H9 (cell line): ENCODE results near the gene NHSL2. TPM values are rescaled to one million over a fixed set of nuclear protein-coding genes. Genes with fewer than 3 reads are reported as not detected.
A peak's percentile ranks its signal among the peaks of the same experiment; 100 is the strongest.

ENCODE experiments used
- DNase-seq: peaks from one replicate; pipeline ENCODE4 v3.0.0-alpha.2; 2017
- H2AFZ ChIP-seq: one replicate; pipeline ENCODE4 v1.6.1; 2013; ENCODE audit warnings: mild to moderate bottlenecking, low read length, control low read depth, moderate library complexity
- H2AK5ac ChIP-seq: 2 replicates; pipeline ENCODE4 v1.6.1; 2013; ENCODE audit warnings: low read length, control low read depth, mixed read lengths; ENCODE audit not compliant: insufficient read length
- H2BK120ac ChIP-seq: one replicate; pipeline ENCODE4 v1.6.1; 2013; ENCODE audit warnings: low read depth, mild to moderate bottlenecking, low read length, control low read depth, inconsistent platforms; ENCODE audit not compliant: poor library complexity, severe bottlenecking
- H2BK12ac ChIP-seq: 2 replicates; pipeline ENCODE4 v1.6.1; 2013; ENCODE audit warnings: low read length, control low read depth, mixed read lengths, low read depth; ENCODE audit not compliant: insufficient read length
- H2BK15ac ChIP-seq: 2 replicates; pipeline ENCODE4 v1.6.1; 2013; ENCODE audit warnings: low read depth, low read length, control low read depth
- H2BK20ac ChIP-seq: one replicate; pipeline ENCODE4 v1.6.1; 2013; ENCODE audit warnings: low read depth, mild to moderate bottlenecking, low read length, control low read depth, inconsistent platforms; ENCODE audit not compliant: poor library complexity, severe bottlenecking
- H2BK5ac ChIP-seq: 2 replicates; pipeline ENCODE4 v1.6.1; 2013; ENCODE audit warnings: low read length, control low read depth, mixed read lengths; ENCODE audit not compliant: insufficient read length
- H3K14ac ChIP-seq: 2 replicates; pipeline ENCODE4 v1.6.1; 2013; ENCODE audit warnings: low read length, control low read depth; ENCODE audit not compliant: insufficient read depth
- H3K18ac ChIP-seq: 2 replicates; pipeline ENCODE4 v1.6.1; 2013; ENCODE audit warnings: low read depth, mild to moderate bottlenecking, mixed read lengths, low read length, control low read depth; ENCODE audit not compliant: insufficient read length
- H3K23ac ChIP-seq: 2 replicates; pipeline ENCODE4 v1.6.1; 2013; ENCODE audit warnings: low read length, control low read depth, mixed read lengths, low read depth; ENCODE audit not compliant: insufficient read length
- H3K23me2 ChIP-seq: 2 replicates; pipeline ENCODE4 v1.6.1; 2013; ENCODE audit warnings: low read depth, mild to moderate bottlenecking, mixed read lengths, low read length, control low read depth; ENCODE audit not compliant: insufficient read length, poor library complexity, severe bottlenecking
- H3K27ac ChIP-seq: 2 replicates; pipeline ENCODE4 v1.5.1; 2013; ENCODE audit warnings: low read length, control low read depth, mixed read lengths, low read depth; ENCODE audit not compliant: insufficient read length
- H3K27me3 ChIP-seq: 2 replicates; pipeline ENCODE4 v1.6.1; 2013; ENCODE audit warnings: low read length, control low read depth, inconsistent platforms; ENCODE audit not compliant: insufficient read depth
- H3K4ac ChIP-seq: 2 replicates; pipeline ENCODE4 v1.6.1; 2013; ENCODE audit warnings: low read depth, mild to moderate bottlenecking, control low read depth, inconsistent platforms, low read length, moderate library complexity
- H3K4me1 ChIP-seq: 2 replicates; pipeline ENCODE4 v1.6.1; 2013; ENCODE audit warnings: low read length, control low read depth, inconsistent platforms; ENCODE audit not compliant: insufficient read depth
- H3K4me2 ChIP-seq: 2 replicates; pipeline ENCODE4 v1.6.1; 2013; ENCODE audit warnings: low read length, control low read depth, mixed read lengths; ENCODE audit not compliant: insufficient read length, insufficient read depth
- H3K56ac ChIP-seq: 2 replicates; pipeline ENCODE4 v1.6.1; 2013; ENCODE audit warnings: low read depth, mild to moderate bottlenecking, mixed read lengths, low read length, control low read depth; ENCODE audit not compliant: insufficient read length
- H3K79me1 ChIP-seq: 2 replicates; pipeline ENCODE4 v1.6.1; 2013; ENCODE audit warnings: low read depth, mild to moderate bottlenecking, moderate library complexity, low read length, control low read depth, inconsistent platforms; ENCODE audit not compliant: insufficient read depth, poor library complexity, severe bottlenecking
- H3K79me2 ChIP-seq: 2 replicates; pipeline ENCODE4 v1.6.1; 2013; ENCODE audit warnings: low read length, control low read depth, inconsistent platforms; ENCODE audit not compliant: insufficient read depth
- H3K9ac ChIP-seq: 2 replicates; pipeline ENCODE4 v1.6.1; 2013; ENCODE audit warnings: low read length, control low read depth, mixed read lengths; ENCODE audit not compliant: insufficient read length; ENCODE audit errors: extremely low read depth
- H3K9me3 ChIP-seq: one replicate; pipeline ENCODE4 v1.6.1; 2013; ENCODE audit warnings: low read depth, low read length, inconsistent platforms; ENCODE audit not compliant: control insufficient read depth
- H3T11ph ChIP-seq: one replicate; pipeline ENCODE4 v1.6.1; 2013; ENCODE audit warnings: mild to moderate bottlenecking, low read length, control low read depth, inconsistent platforms
- H4K20me1 ChIP-seq: one replicate; pipeline ENCODE4 v1.6.1; 2013; ENCODE audit not compliant: control insufficient read depth, insufficient read length, insufficient read depth
- H4K5ac ChIP-seq: 2 replicates; pipeline ENCODE4 v1.6.1; 2013; ENCODE audit warnings: low read depth, mild to moderate bottlenecking, mixed read lengths, low read length, control low read depth; ENCODE audit not compliant: insufficient read length
- H4K8ac ChIP-seq: replicated peaks from 2 replicates; pipeline ENCODE4 v1.6.1; 2013; ENCODE audit warnings: low read length, control low read depth, mixed read lengths, low read depth; ENCODE audit not compliant: insufficient read length
- H4K91ac ChIP-seq: 2 replicates; pipeline ENCODE4 v1.6.1; 2013; ENCODE audit warnings: low read depth, mild to moderate bottlenecking, moderate library complexity, mixed read lengths, low read length, control low read depth; ENCODE audit not compliant: insufficient read length
- H3K27ac Mint-ChIP-seq, 3 experiments: 2 replicates in 2 of 3; 3 replicates in 1 of 3; pipeline ENCODE4 v1.8.0; 2020 to 2021; ENCODE audit warnings: mixed read lengths in 3 of 3, mild to moderate bottlenecking in 1 of 3, moderate library complexity in 1 of 3
- H3K27me3 Mint-ChIP-seq: 2 replicates; pipeline ENCODE4 v1.8.0; 2021; ENCODE audit warnings: low read depth, mild to moderate bottlenecking, moderate library complexity, mixed read lengths
- H3K36me3 Mint-ChIP-seq, 3 experiments: 2 replicates in 2 of 3; 3 replicates in 1 of 3; pipeline ENCODE4 v1.8.0; 2020 to 2021; ENCODE audit warnings: low read depth in 3 of 3, mixed read lengths in 3 of 3; ENCODE audit not compliant: insufficient read depth in 1 of 3
- H3K4me1 Mint-ChIP-seq, 2 experiments: 2 replicates each; pipeline ENCODE4 v1.8.0; 2020; ENCODE audit warnings: mixed read lengths in 2 of 2
- H3K4me3 Mint-ChIP-seq, 2 experiments: 2 replicates in 1 of 2; 3 replicates in 1 of 2; pipeline ENCODE4 v1.8.0; 2020 to 2021; ENCODE audit warnings: mild to moderate bottlenecking in 2 of 2, mixed read lengths in 2 of 2, moderate library complexity in 1 of 2
- H3K9me3 Mint-ChIP-seq, 2 experiments: 2 replicates in 1 of 2; 3 replicates in 1 of 2; pipeline ENCODE4 v1.8.0; 2020; ENCODE audit warnings: mild to moderate bottlenecking in 2 of 2, mixed read lengths in 2 of 2, moderate library complexity in 1 of 2
- WGBS: extraction: QIAGEN DNeasy Blood & Tissue Kit; methylation state at CpG from one replicate; pipeline ENCODE4 v1.1.7; 2013; ENCODE audit warnings: missing lambda C conversion rate, low lambda C conversion rate, mixed read lengths; ENCODE audit not compliant: insufficient read length; ENCODE audit errors: extremely low coverage; 5-methylcytosine and 5-hydroxymethylcytosine counted together
- total RNA-seq: library from RNA; stranded (reverse); gene quantifications from 2 replicates; pipeline ENCODE4 v1.2.1, GENCODE V29; 2021
- TF ChIP-seq, protein P1 (sequence below): fragments of 200-600 bp; sonication (generic); conservative IDR thresholded peaks from 3 replicates; pipeline ENCODE4 v1.8.0; 2021; ENCODE audit warnings: antibody characterized with exemption, mild to moderate bottlenecking

The NHSL2 gene
- total RNA-seq, 1 experiment from 2014 or later = 6.4 TPM

DNA sequence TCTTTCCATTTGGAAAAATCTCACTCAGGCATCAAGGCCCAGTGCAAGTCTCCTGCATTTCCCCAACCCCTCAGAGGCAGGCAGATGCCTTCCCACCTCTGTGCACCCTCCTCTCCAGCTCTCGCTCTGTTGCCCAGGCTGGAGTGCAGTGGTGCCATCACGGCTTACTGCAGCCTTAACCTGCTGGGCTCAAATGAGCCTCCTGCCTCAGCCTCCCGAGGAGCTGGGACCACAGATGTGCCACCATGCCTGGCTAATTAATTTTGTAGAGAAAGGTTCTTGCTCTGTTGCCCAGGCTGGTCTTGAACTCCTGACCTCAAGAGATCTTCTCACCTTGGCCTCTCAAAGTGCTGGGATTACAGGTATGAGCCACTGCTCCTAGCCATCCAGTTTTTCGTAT, 95.8 kb downstream of the NHSL2 start:
- WGBS = no CpG with 5 or more reads among the region's 4 CpGs
- Mint-ChIP-seq H3K9me3 (peaks cover 67 to 72% of the 10 kb centered on the region in 2 experiments), H3K27ac (no peak overlapping the region)

More for the DNA sequence above, 95.8 kb downstream of the NHSL2 start:
- Histone ChIP-seq H3K4ac (no peak overlapping the region), H4K20me1 (no peaks in the 10 kb centered on the region), H2AK5ac (no peak overlapping the region), H3K4me1 (peaks cover 2% of the 10 kb centered on the region; the same call in 1 of the 2 replicates), H3K27me3 (no peaks in the 10 kb centered on the region), H2AFZ (no peak overlapping the region), H4K5ac (no peak overlapping the region), H2BK12ac (no peak overlapping the region), H3K23ac (no peak overlapping the region), H3K56ac (no peak overlapping the region), H2BK120ac (no peak overlapping the region), H3K79me1 (no peaks in the 10 kb centered on the region), H3T11ph (no peak overlapping the region), H4K91ac (no peak overlapping the region), H3K23me2 (no peaks in the 10 kb centered on the region), H3K9me3 (peaks cover 71% of the 10 kb centered on the region), H3K27ac (no peak overlapping the region), H3K18ac (no peak overlapping the region), H3K9ac (no peak overlapping the region), H3K14ac (no peak overlapping the region), H3K79me2 (no peaks in the 10 kb centered on the region; the same call in 1 of the 2 replicates), H2BK15ac (no peak overlapping the region), H2BK5ac (no peak overlapping the region), H4K8ac (no peak overlapping the region), H3K4me2 (no peak overlapping the region), H2BK20ac (no peak overlapping the region)
- TF ChIP-seq, protein P1, sequence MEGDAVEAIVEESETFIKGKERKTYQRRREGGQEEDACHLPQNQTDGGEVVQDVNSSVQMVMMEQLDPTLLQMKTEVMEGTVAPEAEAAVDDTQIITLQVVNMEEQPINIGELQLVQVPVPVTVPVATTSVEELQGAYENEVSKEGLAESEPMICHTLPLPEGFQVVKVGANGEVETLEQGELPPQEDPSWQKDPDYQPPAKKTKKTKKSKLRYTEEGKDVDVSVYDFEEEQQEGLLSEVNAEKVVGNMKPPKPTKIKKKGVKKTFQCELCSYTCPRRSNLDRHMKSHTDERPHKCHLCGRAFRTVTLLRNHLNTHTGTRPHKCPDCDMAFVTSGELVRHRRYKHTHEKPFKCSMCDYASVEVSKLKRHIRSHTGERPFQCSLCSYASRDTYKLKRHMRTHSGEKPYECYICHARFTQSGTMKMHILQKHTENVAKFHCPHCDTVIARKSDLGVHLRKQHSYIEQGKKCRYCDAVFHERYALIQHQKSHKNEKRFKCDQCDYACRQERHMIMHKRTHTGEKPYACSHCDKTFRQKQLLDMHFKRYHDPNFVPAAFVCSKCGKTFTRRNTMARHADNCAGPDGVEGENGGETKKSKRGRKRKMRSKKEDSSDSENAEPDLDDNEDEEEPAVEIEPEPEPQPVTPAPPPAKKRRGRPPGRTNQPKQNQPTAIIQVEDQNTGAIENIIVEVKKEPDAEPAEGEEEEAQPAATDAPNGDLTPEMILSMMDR = no peak
- H3K36me3 Mint-ChIP-seq = peaks cover 15 to 26% (median 22%) of the 10 kb centered on the region in 3 experiments
- no peaks in the 10 kb centered on the region; the same call in 1 of the 2 replicates for H3K27me3 Mint-ChIP-seq
- no peak overlapping the region for H3K4me3 Mint-ChIP-seq
- DNase-seq = peak; percentile 14
- H3K4me1 Mint-ChIP-seq = peaks cover 13 to 16% of the 10 kb centered on the region in 2 experiments
